GM12801 (cell line): ENCODE data around the gene ERAP2.

Source experiments
- CTCF ChIP-seq: IDR thresholded peaks from one replicate; pipeline ENCODE4 v1.5.1; 2011; ENCODE audit warnings: control low read depth; ENCODE audit not compliant: insufficient read length; ENCODE audit errors: extremely low read depth

Gene ERAP2

GRCh38 chr5:96855031-96855872 is 21.0 kb upstream of the ERAP2 start:
- no peak for TF ChIP-seq CTCF

GRCh38 chr5:96856371-96856770 is 19.9 kb upstream of the ERAP2 start:
- TF ChIP-seq CTCF = no peak

GRCh38 chr5:96857454-96857853 is 18.8 kb upstream of the ERAP2 start:
- no peak for TF ChIP-seq CTCF

- TF ChIP-seq CTCF = no peak
Observed at GRCh38 chr5:96857924-96858323, 18.4 kb upstream of the ERAP2 start.

DNA sequence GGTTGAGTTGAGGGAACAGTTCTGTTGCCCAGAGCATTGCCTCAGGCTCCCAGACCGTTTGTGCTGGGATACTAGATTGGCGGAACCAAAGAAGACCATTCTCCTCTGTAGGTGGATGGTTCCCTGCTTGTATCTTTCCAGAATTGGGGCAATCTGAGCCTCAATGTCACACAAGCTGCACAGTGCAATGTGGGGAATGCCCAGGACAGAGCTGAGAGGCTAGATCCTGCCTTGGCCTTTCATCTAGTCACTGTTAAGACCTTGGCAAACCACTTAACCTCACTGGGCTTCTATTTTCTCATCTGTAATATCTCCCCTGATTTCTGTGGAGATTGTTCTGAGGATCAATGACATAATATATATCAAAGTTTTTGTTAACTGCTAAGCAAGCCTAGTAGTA is 16.9 kb upstream of the ERAP2 start:
- no peak for TF ChIP-seq CTCF

- no peak for TF ChIP-seq CTCF
Observed at GRCh38 chr5:96861076-96861475, 15.2 kb upstream of the ERAP2 start.

DNA sequence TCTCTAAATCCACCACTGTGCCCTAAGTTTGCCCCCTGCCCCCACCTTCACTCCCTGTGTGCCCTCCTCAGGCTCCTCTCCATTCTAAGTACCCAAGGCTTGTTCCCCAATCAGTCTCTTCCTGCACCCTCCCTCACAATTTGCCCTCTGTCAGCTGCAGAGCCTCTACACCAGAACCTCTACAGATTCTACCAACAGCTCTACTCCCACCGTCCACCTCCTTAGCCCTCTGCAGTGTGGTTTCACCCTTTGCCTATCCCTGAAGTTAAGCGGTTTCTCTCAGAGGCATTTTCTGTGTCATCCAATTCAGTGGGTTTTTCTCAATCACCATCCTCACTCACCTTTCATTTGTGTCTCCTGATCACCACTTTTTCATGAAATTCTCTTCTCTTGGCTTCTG is 13.2 kb upstream of the ERAP2 start:
- TF ChIP-seq CTCF = no peak
